Measurements from ENCODE around the gene FBN2. TPM values are rescaled to one million over a fixed set of nuclear protein-coding genes. Genes with fewer than 3 reads are reported as not detected.

The FBN2 gene
- total RNA-seq, 1 experiment from 2014 or later: 0.22 TPM

GRCh38 chr5:128424646-128425045 lies 113.4 kb downstream of the FBN2 start:
- Histone ChIP-seq H3K9me3 (ENCODE audit: insufficient read depth, low read depth) (no peaks in the 10 kb centered on the region), H3K27ac (no peak overlapping the region), H3K9me2 (ENCODE audit: insufficient read depth) (no peaks in the 10 kb centered on the region), H3K4me3 (no peak overlapping the region), H3F3A (ENCODE audit: insufficient read depth, low read depth) (no peaks in the 10 kb centered on the region), H3K79me2 (ENCODE audit: low read depth) (no peaks in the 10 kb centered on the region), H3K27me3 (ENCODE audit: insufficient read depth, low read depth) (no peaks in the 10 kb centered on the region), H3K4me2 (no peak overlapping the region), H2AFZ (no peak overlapping the region), H3K4me1 (replicated peaks; ENCODE audit: insufficient read depth) (no peaks in the 10 kb centered on the region), H4K20me1 (ENCODE audit: insufficient read depth) (no peaks in the 10 kb centered on the region), H3K36me3 (ENCODE audit: low read depth) (no peaks in the 10 kb centered on the region)
- POLR2A ChIA-PET (ENCODE audit: unreplicated experiment): no interaction called here
- TF ChIP-seq EZH2 (IDR thresholded peaks at IDR 0.05; ENCODE audit: low read depth) (no peak), CTCF (conservative IDR thresholded peaks at IDR 0.05) (no peak)
- CTCF ChIA-PET: no interaction called here
- intact Hi-C loops (cut with micrococcal nuclease; ENCODE audit: unreplicated experiment): no loop called here
- no TSS peak for BruUV-seq (replicated peaks)
- DNase-seq: no peak

- H4K20me1 ChIP-seq (ENCODE audit: insufficient read depth): no peaks in the 10 kb centered on the region
- H3K9me3 ChIP-seq (ENCODE audit: insufficient read depth, low read depth): no peaks in the 10 kb centered on the region
- no peaks in the 10 kb centered on the region for H3K36me3 ChIP-seq (ENCODE audit: low read depth)
- no peak overlapping the region for H3K4me2 ChIP-seq
- no peak overlapping the region for H2AFZ ChIP-seq
- no peak overlapping the region for H3K4me3 ChIP-seq
- TF ChIP-seq CTCF (conservative IDR thresholded peaks at IDR 0.05) (no peak), EZH2 (IDR thresholded peaks at IDR 0.05; ENCODE audit: low read depth) (no peak)
- intact Hi-C loops (cut with micrococcal nuclease; ENCODE audit: unreplicated experiment): no loop called here
- H3F3A ChIP-seq (ENCODE audit: insufficient read depth, low read depth): no peaks in the 10 kb centered on the region
- no peak overlapping the region for H3K27ac ChIP-seq
- H3K27me3 ChIP-seq (ENCODE audit: insufficient read depth, low read depth): no peaks in the 10 kb centered on the region
- POLR2A ChIA-PET (ENCODE audit: unreplicated experiment): no interaction called here
- no TSS peak for BruUV-seq (replicated peaks)
- H3K9me2 ChIP-seq (ENCODE audit: insufficient read depth): no peaks in the 10 kb centered on the region
- no peaks in the 10 kb centered on the region for H3K4me1 ChIP-seq (replicated peaks; ENCODE audit: insufficient read depth)
- no peak for DNase-seq
- CTCF ChIA-PET: no interaction called here
- no peaks in the 10 kb centered on the region for H3K79me2 ChIP-seq (ENCODE audit: low read depth)
Measured at GRCh38 chr5:128422612-128423011, 115.4 kb downstream of the FBN2 start.

DNA sequence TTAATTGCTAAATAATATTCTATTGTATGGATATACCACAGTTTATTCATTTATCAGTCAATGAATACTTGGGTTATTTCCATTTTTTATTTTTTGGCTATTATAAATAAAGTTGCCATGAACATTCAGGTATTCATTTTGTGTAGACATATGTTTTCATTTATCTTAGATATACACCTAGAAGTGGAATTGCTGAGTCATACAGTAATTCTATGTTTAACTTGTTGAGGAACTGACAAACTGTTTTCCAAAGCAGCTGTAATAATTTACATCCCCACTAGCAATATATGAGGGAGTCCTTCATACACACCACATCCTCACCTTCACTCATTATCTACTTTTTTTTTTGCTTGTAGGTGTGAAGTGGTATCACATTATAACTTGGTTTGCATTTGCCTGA lies 123.6 kb downstream of the FBN2 start:
- no peaks in the 10 kb centered on the region for H3K9me2 ChIP-seq (ENCODE audit: insufficient read depth)
- DNase-seq: no peak
- no peaks in the 10 kb centered on the region for H3K27me3 ChIP-seq (ENCODE audit: insufficient read depth, low read depth)
- CTCF ChIA-PET: no interaction called here
- H3K4me3 ChIP-seq: no peak overlapping the region
- no peak overlapping the region for H2AFZ ChIP-seq
- no peaks in the 10 kb centered on the region for H3K36me3 ChIP-seq (ENCODE audit: low read depth)
- no peaks in the 10 kb centered on the region for H3F3A ChIP-seq (ENCODE audit: insufficient read depth, low read depth)
- H3K27ac ChIP-seq: no peak overlapping the region
- H4K20me1 ChIP-seq (ENCODE audit: insufficient read depth): no peaks in the 10 kb centered on the region
- H3K4me1 ChIP-seq (replicated peaks; ENCODE audit: insufficient read depth): peaks cover under 1% of the 10 kb centered on the region; the same call in 1 of the 2 replicates
- H3K9me3 ChIP-seq (ENCODE audit: insufficient read depth, low read depth): no peaks in the 10 kb centered on the region
- POLR2A ChIA-PET (ENCODE audit: unreplicated experiment): no interaction called here
- no TSS peak for BruUV-seq (replicated peaks)
- no peak overlapping the region for H3K4me2 ChIP-seq
- H3K79me2 ChIP-seq (ENCODE audit: low read depth): no peaks in the 10 kb centered on the region
- TF ChIP-seq CTCF (conservative IDR thresholded peaks at IDR 0.05) (no peak), EZH2 (IDR thresholded peaks at IDR 0.05; ENCODE audit: low read depth) (no peak)
- intact Hi-C loops (cut with micrococcal nuclease; ENCODE audit: unreplicated experiment): no loop called here
